ENCODE measurements around the gene KY. TPM values are rescaled to one million over a fixed set of nuclear protein-coding genes. Genes with fewer than 3 reads are reported as not detected.

The KY gene
- total and polyA plus RNA-seq, 2 of the 8 experiments (the other 6 are each of a cell fraction or from before 2014, with no cell fraction given): not detected

DNA sequence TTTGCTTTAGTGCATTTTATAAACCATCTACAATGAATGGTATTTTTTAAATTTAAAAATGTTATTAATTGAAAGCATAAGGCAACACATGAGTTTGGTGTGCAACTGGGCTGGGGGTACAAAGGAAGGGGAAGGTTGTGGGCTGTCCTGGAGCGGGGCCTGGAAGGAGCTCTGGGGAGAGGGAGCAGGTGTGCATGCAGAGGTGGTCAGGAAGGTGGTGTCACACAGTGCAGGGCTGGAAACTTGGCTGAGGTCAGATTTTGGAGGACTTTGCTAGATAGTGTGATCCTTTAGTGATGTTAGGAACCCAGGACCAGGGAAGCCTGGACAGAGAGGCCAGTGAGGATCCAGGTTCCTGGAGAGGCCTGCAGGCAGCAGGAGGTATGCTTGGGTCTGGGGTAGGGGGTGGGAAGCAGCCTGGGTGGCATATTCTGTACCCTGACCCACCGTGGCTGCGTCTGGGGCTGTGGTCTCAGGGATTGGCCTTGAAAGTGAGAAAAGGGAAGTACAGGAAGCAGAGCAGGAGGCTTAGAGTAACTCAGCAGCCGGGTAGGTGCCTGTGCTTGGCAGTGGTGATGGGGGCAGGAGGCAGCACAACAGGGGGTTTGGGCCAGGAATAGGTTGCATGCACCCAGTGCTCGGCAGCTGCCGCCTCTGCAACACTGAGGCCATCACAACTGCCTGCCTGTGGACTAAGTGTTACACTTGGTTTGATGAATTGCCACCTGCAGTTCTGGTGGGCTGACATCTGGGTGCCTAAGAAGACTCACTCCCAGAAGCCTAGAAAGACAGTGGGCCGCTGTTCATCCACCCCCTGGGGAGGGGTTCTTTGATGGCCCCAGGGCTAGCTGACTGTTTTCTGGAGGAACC lies 33.0 kb downstream of the KY start:
- FAIRE-seq (no peak), DNase-seq (ENCODE audit: low read depth in 1 of 2, low spot score in 2 of 2) (peak in 1 of 2 experiments; percentile 39)
- Histone ChIP-seq H3K36me3 (ENCODE audit: control insufficient read depth in 2 of 4, insufficient read depth in 4 of 4, low read length in 3 of 4) (no peaks in the 10 kb centered on the region), H3K14ac (ENCODE audit: insufficient read length) (no peak overlapping the region), H4K5ac (ENCODE audit: insufficient read length, low read depth, low read length) (no peak overlapping the region), H3K4ac (replicated peaks; ENCODE audit: insufficient read length, low read depth, low read length) (no peak overlapping the region), H3K27ac (ENCODE audit: low read depth, low read length) (no peak overlapping the region), H3K79me2 (ENCODE audit: control insufficient read depth in 1 of 2, insufficient read depth in 2 of 2, low read length in 2 of 2) (no peaks in the 10 kb centered on the region), H2AFZ (ENCODE audit: low read length) (no peak overlapping the region), H3K23me2 (ENCODE audit: low read depth, low read length) (no peaks in the 10 kb centered on the region), H2BK15ac (ENCODE audit: low read length) (no peak overlapping the region), H3K4me1 (replicated peaks in 1 of 4; ENCODE audit: control insufficient read depth in 3 of 4, insufficient read depth in 4 of 4, low read length in 3 of 4) (peaks cover 0 to 3% (median 0%) of the 10 kb centered on the region in 4 experiments; a peak in 1 of 7 replicates), H3K27me3 (replicated peaks in 1 of 4; ENCODE audit: control insufficient read depth in 3 of 4, extremely low read depth in 1 of 4, insufficient read depth in 3 of 4, low read length in 3 of 4) (no peaks in the 10 kb centered on the region), H3K9me3 (ENCODE audit: insufficient read depth in 2 of 2, low read depth in 1 of 2, low read length in 1 of 2) (no peaks in the 10 kb centered on the region), H3K4me2 (ENCODE audit: insufficient read depth in 1 of 2, low read depth in 2 of 2, low read length in 2 of 2) (no peak overlapping the region), H3K23ac (ENCODE audit: insufficient read length) (no peak overlapping the region), H2BK120ac (replicated peaks; ENCODE audit: low read depth, low read length) (no peak overlapping the region), H3K4me3 (ENCODE audit: extremely low read depth in 1 of 4, insufficient read depth in 2 of 4, low read depth in 3 of 4, low read length in 4 of 4) (no peak overlapping the region), H4K91ac (replicated peaks; ENCODE audit: insufficient read length, low read length) (no peak overlapping the region), H2BK20ac (ENCODE audit: low read length) (no peak overlapping the region), H2BK12ac (ENCODE audit: low read depth, low read length) (no peak overlapping the region), H4K20me1 (replicated peaks in 1 of 2; ENCODE audit: control insufficient read depth in 1 of 2, insufficient read depth in 2 of 2, low read length in 2 of 2) (no peaks in the 10 kb centered on the region), H3K56ac (replicated peaks; ENCODE audit: insufficient read length, low read depth, low read length) (no peak overlapping the region), H4K8ac (ENCODE audit: extremely low read depth, insufficient read depth, low read length) (no peak overlapping the region), H3K18ac (ENCODE audit: extremely low read depth, low read length) (no peak overlapping the region), H2BK5ac (ENCODE audit: low read depth, low read length) (no peak overlapping the region), H3K79me1 (ENCODE audit: low read depth, low read length) (no peaks in the 10 kb centered on the region), H3K9ac (replicated peaks in 1 of 4; ENCODE audit: extremely low read depth in 1 of 4, low read depth in 3 of 4, low read length in 3 of 4) (no peak overlapping the region), H2AK5ac (ENCODE audit: low read depth, low read length) (no peak overlapping the region)
- WGBS, 2 experiments (ENCODE audit: extremely low coverage in 1 of 2, insufficient coverage in 1 of 2, insufficient read length in 1 of 2, insufficient replicate concordance in 2 of 2, low coverage in 1 of 2, low lambda C conversion rate in 2 of 2, missing lambda C conversion rate in 1 of 2): 76% methylated on average over 7 of the region's 7 CpGs; no CpG with 5 or more reads in 1 of the 2 experiments
- CTCF ChIA-PET (ENCODE audit: partially characterized antibody): interaction anchor here (0.5 to 4.3 kb wide), 6 partner anchors 11 to 145 kb away, joined by 3 to 25 read pairs (median 8); no protein-coding TSS in a partner anchor
- POLR2A ChIA-PET (ENCODE audit: partially characterized antibody): interaction anchor here (0.6 kb wide), 1 partner anchor 21 kb away, joined by 3 read pairs; no protein-coding TSS in a partner anchor
- TF ChIP-seq CHD2 (IDR thresholded peaks at IDR 0.05; ENCODE audit: low read length) (no peak), POLR2A (IDR thresholded peaks at IDR 0.05; ENCODE audit: control extremely low read depth in 1 of 2, low read depth in 2 of 2, low read length in 2 of 2) (no peak), CTBP2 (IDR thresholded peaks at IDR 0.05; ENCODE audit: borderline replicate concordance, insufficient read depth, insufficient read length, low read length) (no peak), SP1 (IDR thresholded peaks at IDR 0.05; ENCODE audit: low read depth, low read length) (no peak), SRF (IDR thresholded peaks at IDR 0.05; ENCODE audit: low read depth, low read length) (no peak), YY1 (IDR thresholded peaks at IDR 0.05; ENCODE audit: low read depth, low read length) (no peak), HDAC2 (IDR thresholded peaks at IDR 0.05; ENCODE audit: borderline replicate concordance in 1 of 2, low read depth in 2 of 2, low read length in 2 of 2) (no peak), POU5F1 (IDR thresholded peaks at IDR 0.05; ENCODE audit: low read depth, low read length) (no peak)
- TF ChIP-seq, protein P1, sequence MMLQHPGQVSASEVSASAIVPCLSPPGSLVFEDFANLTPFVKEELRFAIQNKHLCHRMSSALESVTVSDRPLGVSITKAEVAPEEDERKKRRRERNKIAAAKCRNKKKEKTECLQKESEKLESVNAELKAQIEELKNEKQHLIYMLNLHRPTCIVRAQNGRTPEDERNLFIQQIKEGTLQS (IDR thresholded peaks at IDR 0.05; ENCODE audit: insufficient read depth, low read depth, low read length): no peak
- TF ChIP-seq, protein P2, sequence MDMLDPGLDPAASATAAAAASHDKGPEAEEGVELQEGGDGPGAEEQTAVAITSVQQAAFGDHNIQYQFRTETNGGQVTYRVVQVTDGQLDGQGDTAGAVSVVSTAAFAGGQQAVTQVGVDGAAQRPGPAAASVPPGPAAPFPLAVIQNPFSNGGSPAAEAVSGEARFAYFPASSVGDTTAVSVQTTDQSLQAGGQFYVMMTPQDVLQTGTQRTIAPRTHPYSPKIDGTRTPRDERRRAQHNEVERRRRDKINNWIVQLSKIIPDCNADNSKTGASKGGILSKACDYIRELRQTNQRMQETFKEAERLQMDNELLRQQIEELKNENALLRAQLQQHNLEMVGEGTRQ (IDR thresholded peaks at IDR 0.05; ENCODE audit: low read length): no peak

All from H1 (cell line).